ENCODE data around the gene SNAP29. TPM values are rescaled to one million over a fixed set of nuclear protein-coding genes. Genes with fewer than 3 reads are reported as not detected.
A peak's percentile ranks its signal among the peaks of the same experiment; 100 is the strongest.

The SNAP29 gene
- total RNA-seq, 1 experiment from 2014 or later = 17.9 TPM

DNA sequence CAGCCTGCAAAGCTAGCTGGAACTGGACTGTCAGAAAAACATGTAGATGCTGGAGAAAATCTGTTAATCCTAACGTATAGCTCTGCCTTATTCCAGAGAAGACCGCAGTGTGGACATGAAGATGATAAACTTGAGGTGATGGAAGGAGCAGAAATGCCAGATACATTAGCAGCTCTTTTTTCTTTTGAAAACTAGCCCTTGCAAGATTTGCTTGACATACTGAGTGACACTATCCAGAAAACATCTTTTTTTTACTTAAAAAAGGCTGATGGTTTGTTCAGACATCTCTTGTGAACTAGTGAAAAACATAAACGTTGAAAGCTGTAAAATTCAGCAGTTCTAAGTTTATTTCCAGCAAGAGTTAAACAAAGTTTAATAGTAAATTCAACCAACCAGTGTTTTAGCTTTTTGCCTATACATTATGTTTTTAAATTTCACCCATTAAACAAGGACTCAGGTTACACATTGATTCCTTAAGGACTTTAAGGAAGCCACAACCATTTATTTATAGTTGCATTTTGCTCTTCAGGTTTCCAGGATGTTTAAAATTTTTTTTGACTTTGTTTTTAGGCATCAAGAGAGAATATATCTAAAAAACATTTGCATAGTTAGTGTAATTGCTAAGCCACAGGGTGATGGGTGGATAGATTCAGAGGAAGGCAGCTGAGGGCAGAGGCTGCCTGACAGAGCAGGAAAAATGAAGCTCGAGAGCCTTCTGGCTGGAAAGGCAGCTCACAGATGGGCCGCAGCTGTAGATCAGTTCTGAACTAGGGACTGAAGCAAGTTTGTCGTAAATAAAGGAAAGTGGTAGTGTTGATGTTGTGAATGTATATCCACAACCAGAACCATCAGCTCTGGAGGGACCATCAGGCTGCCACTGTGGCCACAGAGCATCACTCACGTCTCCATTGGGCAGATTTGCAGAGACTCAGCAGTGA lies 9.5 kb downstream of the SNAP29 start:
- H3K27ac ChIP-seq (ENCODE audit: insufficient read length, low read depth, low read length) = no peak overlapping the region

More for the DNA sequence above, 9.5 kb downstream of the SNAP29 start:
- Histone ChIP-seq H3K4me2 (ENCODE audit: insufficient read depth, insufficient read length, low read length) (no peak overlapping the region), H3K14ac (ENCODE audit: insufficient read depth, low read length) (no peak overlapping the region), H3K79me2 (ENCODE audit: insufficient read depth, low read length) (no peaks in the 10 kb centered on the region; the same call in 1 of the 2 replicates), H3K9ac (ENCODE audit: extremely low read depth, insufficient read length, low read length) (no peak overlapping the region), H4K20me1 (ENCODE audit: control insufficient read depth, insufficient read depth, insufficient read length) (no peaks in the 10 kb centered on the region), H2BK20ac (ENCODE audit: low read depth, low read length, poor library complexity, severe bottlenecking) (no peak overlapping the region), H2BK15ac (ENCODE audit: low read depth, low read length) (no peak overlapping the region), H2AFZ (ENCODE audit: low read length) (no peak overlapping the region), H2BK120ac (ENCODE audit: low read depth, low read length, poor library complexity, severe bottlenecking) (no peak overlapping the region), H3K18ac (ENCODE audit: insufficient read length, low read depth, low read length) (no peak overlapping the region), H3T11ph (ENCODE audit: low read length) (no peak overlapping the region), H3K27me3 (ENCODE audit: insufficient read depth, low read length) (no peaks in the 10 kb centered on the region), H2AK5ac (ENCODE audit: insufficient read length, low read length) (no peak overlapping the region), H3K56ac (ENCODE audit: insufficient read length, low read depth, low read length) (no peak overlapping the region), H3K4me1 (ENCODE audit: insufficient read depth, low read length) (no peaks in the 10 kb centered on the region), H4K91ac (ENCODE audit: insufficient read length, low read depth, low read length) (no peak overlapping the region), H2BK5ac (ENCODE audit: insufficient read length, low read length) (no peak overlapping the region), H4K5ac (ENCODE audit: insufficient read length, low read depth, low read length) (no peak overlapping the region), H4K8ac (replicated peaks; ENCODE audit: insufficient read length, low read depth, low read length) (no peak overlapping the region), H3K23ac (ENCODE audit: insufficient read length, low read depth, low read length) (no peak overlapping the region), H3K79me1 (ENCODE audit: insufficient read depth, low read depth, low read length, poor library complexity, severe bottlenecking) (no peaks in the 10 kb centered on the region), H3K4ac (ENCODE audit: low read depth, low read length) (no peak overlapping the region), H3K23me2 (ENCODE audit: insufficient read length, low read depth, low read length, poor library complexity, severe bottlenecking) (no peaks in the 10 kb centered on the region), H3K9me3 (ENCODE audit: control insufficient read depth, low read depth, low read length) (no peaks in the 10 kb centered on the region), H2BK12ac (ENCODE audit: insufficient read length, low read depth, low read length) (no peak overlapping the region)
- TF ChIP-seq, protein P1, sequence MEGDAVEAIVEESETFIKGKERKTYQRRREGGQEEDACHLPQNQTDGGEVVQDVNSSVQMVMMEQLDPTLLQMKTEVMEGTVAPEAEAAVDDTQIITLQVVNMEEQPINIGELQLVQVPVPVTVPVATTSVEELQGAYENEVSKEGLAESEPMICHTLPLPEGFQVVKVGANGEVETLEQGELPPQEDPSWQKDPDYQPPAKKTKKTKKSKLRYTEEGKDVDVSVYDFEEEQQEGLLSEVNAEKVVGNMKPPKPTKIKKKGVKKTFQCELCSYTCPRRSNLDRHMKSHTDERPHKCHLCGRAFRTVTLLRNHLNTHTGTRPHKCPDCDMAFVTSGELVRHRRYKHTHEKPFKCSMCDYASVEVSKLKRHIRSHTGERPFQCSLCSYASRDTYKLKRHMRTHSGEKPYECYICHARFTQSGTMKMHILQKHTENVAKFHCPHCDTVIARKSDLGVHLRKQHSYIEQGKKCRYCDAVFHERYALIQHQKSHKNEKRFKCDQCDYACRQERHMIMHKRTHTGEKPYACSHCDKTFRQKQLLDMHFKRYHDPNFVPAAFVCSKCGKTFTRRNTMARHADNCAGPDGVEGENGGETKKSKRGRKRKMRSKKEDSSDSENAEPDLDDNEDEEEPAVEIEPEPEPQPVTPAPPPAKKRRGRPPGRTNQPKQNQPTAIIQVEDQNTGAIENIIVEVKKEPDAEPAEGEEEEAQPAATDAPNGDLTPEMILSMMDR (conservative IDR thresholded peaks at IDR 0.05) = no peak
- no peaks in the 10 kb centered on the region for H3K4me1 Mint-ChIP-seq
- no CpG with 5 or more reads among the region's 7 CpGs for WGBS (ENCODE audit: extremely low coverage, insufficient read length, low lambda C conversion rate)
- DNase-seq = no peak
- H3K27ac Mint-ChIP-seq = peak overlapping the region in 1 of 3 experiments; percentile 26; a peak in 1 of 7 replicates
- no peak overlapping the region for H3K4me3 Mint-ChIP-seq
- H3K27me3 Mint-ChIP-seq (ENCODE audit: low read depth) = no peaks in the 10 kb centered on the region
- peaks cover 0 to 1% of the 10 kb centered on the region in 2 experiments; a peak in 1 of 5 replicates for H3K9me3 Mint-ChIP-seq
- peaks cover 1 to 3% (median 2%) of the 10 kb centered on the region in 3 experiments; a peak in 5 of 7 replicates for H3K36me3 Mint-ChIP-seq (ENCODE audit: insufficient read depth in 1 of 3, low read depth in 3 of 3)

Data from H9 (cell line).